Uterus (tissue), 4 donors: ENCODE results near the gene MMEL1. TPM values are rescaled to one million over a fixed set of nuclear protein-coding genes. Genes with fewer than 3 reads are reported as not detected.
"Not testable (repeated sequence)": the region's sequence is repeated elsewhere in the genome, so short reads cannot be mapped to it uniquely, and the experiment has no call there.

Experiments used
- DNase-seq, 2 donors: peaks; one replicate each; pipeline ENCODE4 v3.0.0-alpha.2; 2019 to 2020
- H3K27ac ChIP-seq, 2 donors: fragments of 200-600 bp; sonication (generic); 1 replicate in 1 of 2; 2 replicates in 1 of 2; pipeline ENCODE4 v1.5.1; 2016 to 2018
- H3K27me3 ChIP-seq, 2 donors: fragments of 200-600 bp; sonication (generic); one replicate each; pipeline ENCODE4 v1.5.1; 2018 to 2019; ENCODE audit warnings: control low read depth in 1 of 2
- H3K36me3 ChIP-seq, 2 donors: fragments of 200-600 bp; sonication (generic); one replicate each; pipeline ENCODE4 v1.5.1; 2019; ENCODE audit warnings: control low read depth in 1 of 2
- H3K4me1 ChIP-seq, 2 donors: fragments of 200-600 bp; sonication (generic); one replicate each; pipeline ENCODE4 v1.5.1; 2018 to 2019; ENCODE audit warnings: control low read depth in 1 of 2
- H3K4me3 ChIP-seq, 2 donors: fragments of 200-600 bp; sonication (generic); 1 replicate in 1 of 2; 2 replicates in 1 of 2; pipeline ENCODE4 v1.5.1; 2018 to 2019; ENCODE audit warnings: mild to moderate bottlenecking in 1 of 2
- H3K9me3 ChIP-seq, 2 donors: fragments of 200-600 bp; sonication (generic); one replicate each; pipeline ENCODE4 v1.5.1; 2019; ENCODE audit warnings: control low read depth in 1 of 2
- CTCF ChIP-seq, 4 experiments: fragments of 200-600 bp in 2 of 4; fragments of 450-650 bp in 2 of 4; sonication (generic) in 2 of 4; IDR thresholded peaks; one replicate each; pipeline ENCODE4 v1.5.1; 2016 to 2019; ENCODE audit warnings: antibody characterized with exemption in 4 of 4, mild to moderate bottlenecking in 2 of 4, moderate library complexity in 1 of 4
- POLR2A ChIP-seq, 2 donors: fragments of 450-650 bp; IDR thresholded peaks; one replicate each; pipeline ENCODE4 v1.6.1; 2016; ENCODE audit warnings: antibody characterized with exemption in 2 of 2, mild to moderate bottlenecking in 1 of 2, moderate library complexity in 1 of 2
- intact Hi-C: fragments of 100-400 bp; cut with DNase I; formaldehyde crosslinking; loops from one replicate; pipeline ENCODE4 v1.15.1; 2023; ENCODE audit warnings: low total_unique reads
- total RNA-seq, 4 donors: library from RNA; depleted of rRNA in 3 of 4; stranded (reverse); fragments of >200 nt in 3 of 4; gene quantifications; one replicate each; pipeline versions ENCODE4 v1.1.0 to v1.2.4, GENCODE V29; 2014 to 2023
- donor health status: DM: yes; HTN: yes; CAD: no.

MMEL1 gene
- total RNA-seq, 4 donors from 2014 or later: 2.6 to 4.8 TPM; not detected in 2

- intact Hi-C loops, H3K36me3 ChIP-seq, H3K9me3 ChIP-seq, H3K27ac ChIP-seq, H3K4me1 ChIP-seq, H3K27me3 ChIP-seq, DNase-seq, H3K4me3 ChIP-seq: not testable (repeated sequence)
These were observed 19.5 kb upstream of the MMEL1 start for GRCh38 chr1:2652152-2652925.

GRCh38 chr1:2650967-2651645, 18.3 kb upstream of the MMEL1 start:
- intact Hi-C loops: no loop called here
- TF ChIP-seq CTCF (IDR thresholded peaks at IDR 0.05) (no peak), POLR2A (IDR thresholded peaks at IDR 0.05) (no peak)
- Histone ChIP-seq H3K4me1 (no peaks in the 10 kb centered on the region), H3K27ac (no peak overlapping the region), H3K4me3 (no peak overlapping the region), H3K36me3 (no peaks in the 10 kb centered on the region), H3K9me3 (no peaks in the 10 kb centered on the region), H3K27me3 (no peaks in the 10 kb centered on the region)
- peak in 1 of 2 donors; percentile 9 for DNase-seq

- H3K9me3 ChIP-seq: no peaks in the 10 kb centered on the region
- peaks cover 0 to 10% of the 10 kb centered on the region in 2 donors for H3K4me1 ChIP-seq
- H3K27me3 ChIP-seq: no peaks in the 10 kb centered on the region
- no peak overlapping the region for H3K27ac ChIP-seq
- TF ChIP-seq POLR2A (IDR thresholded peaks at IDR 0.05): no peak
- TF ChIP-seq CTCF (IDR thresholded peaks at IDR 0.05): no peak
- DNase-seq: no peak
- intact Hi-C loops: loop anchor here (10.0 kb wide), 1 partner anchor 232 kb away; the partner anchor contains the start of gene PEX10
- no peaks in the 10 kb centered on the region for H3K36me3 ChIP-seq
- no peak overlapping the region for H3K4me3 ChIP-seq
These were observed 14.0 kb upstream of the MMEL1 start for GRCh38 chr1:2646837-2647236.

GRCh38 chr1:2645776-2646175, 13.0 kb upstream of the MMEL1 start:
- H3K4me1 ChIP-seq: peaks cover 0 to 12% of the 10 kb centered on the region in 2 donors
- H3K27ac ChIP-seq: no peak overlapping the region
- H3K9me3 ChIP-seq: no peaks in the 10 kb centered on the region
- intact Hi-C loops: loop anchor here (10.0 kb wide), 1 partner anchor 231 kb away; the partner anchor contains the start of gene PEX10
- H3K27me3 ChIP-seq: no peaks in the 10 kb centered on the region
- DNase-seq: no peak
- no peak for TF ChIP-seq CTCF (IDR thresholded peaks at IDR 0.05)
- TF ChIP-seq POLR2A (IDR thresholded peaks at IDR 0.05): no peak
- H3K4me3 ChIP-seq: no peak overlapping the region
- no peaks in the 10 kb centered on the region for H3K36me3 ChIP-seq

- H3K4me1 ChIP-seq: peaks cover 0 to 12% of the 10 kb centered on the region in 2 donors
- H3K9me3 ChIP-seq: no peaks in the 10 kb centered on the region
- DNase-seq: no peak
- no peak overlapping the region for H3K27ac ChIP-seq
- no peak for TF ChIP-seq CTCF (IDR thresholded peaks at IDR 0.05)
- no peak for TF ChIP-seq POLR2A (IDR thresholded peaks at IDR 0.05)
- intact Hi-C loops: loop anchor here (10.0 kb wide), 1 partner anchor 230 kb away; the partner anchor contains the start of gene PEX10
- no peak overlapping the region for H3K4me3 ChIP-seq
- H3K27me3 ChIP-seq: no peaks in the 10 kb centered on the region
- no peaks in the 10 kb centered on the region for H3K36me3 ChIP-seq
These were observed 12.3 kb upstream of the MMEL1 start for GRCh38 chr1:2645143-2645542.
